GM12878 (cell line): Measurements from ENCODE around the gene MICALL1.

Source experiments
- ATF3 ChIP-seq: IDR thresholded peaks from 2 replicates; pipeline ENCODE4 v1.6.1; 2011; ENCODE audit warnings: low read depth, mild to moderate bottlenecking, low read length, moderate library complexity, borderline replicate concordance; ENCODE audit errors: extremely low read depth
- CBX5 ChIP-seq: sonication (generic); IDR thresholded peaks from 2 replicates; pipeline ENCODE4 v1.6.1; 2016; ENCODE audit warnings: low read depth, moderate library complexity, mild to moderate bottlenecking, inconsistent platforms
- EZH2 ChIP-seq: IDR thresholded peaks from 2 replicates; pipeline ENCODE4 v1.6.1; 2012; ENCODE audit warnings: low read depth, mild to moderate bottlenecking, control low read depth, inconsistent platforms, low read length, borderline replicate concordance; ENCODE audit not compliant: control insufficient read depth
- HCFC1 ChIP-seq: fragments of 150-350 bp; IDR thresholded peaks from 2 replicates; pipeline ENCODE4 v1.6.1; 2014; ENCODE audit warnings: low read length
- JUND ChIP-seq: IDR thresholded peaks from 2 replicates; pipeline ENCODE4 v1.6.1; 2012; ENCODE audit warnings: low read depth, mild to moderate bottlenecking, low read length, improper control_type of control experiment, moderate library complexity
- MYC ChIP-seq: IDR thresholded peaks from 2 replicates; pipeline ENCODE4 v1.6.1; 2011; ENCODE audit warnings: mild to moderate bottlenecking, low read length, moderate library complexity, inconsistent platforms; ENCODE audit not compliant: insufficient read depth, insufficient replicate concordance, insufficient read length, severe bottlenecking
- POLR2A ChIP-seq: IDR thresholded peaks from 2 replicates; pipeline ENCODE4 v1.6.1; 2011; ENCODE audit warnings: low read depth, mild to moderate bottlenecking, low read length
- RAD21 ChIP-seq: IDR thresholded peaks from 2 replicates; pipeline ENCODE4 v1.6.1; 2011; ENCODE audit warnings: mild to moderate bottlenecking, low read depth, low read length, moderate library complexity; ENCODE audit not compliant: insufficient read depth
- RAD51 ChIP-seq: fragments of 450-650 bp; IDR thresholded peaks from 2 replicates; pipeline ENCODE4 v1.6.1; 2016; ENCODE audit warnings: moderate library complexity, mild to moderate bottlenecking, inconsistent platforms
- SRF ChIP-seq, 2 experiments: IDR thresholded peaks; 2 replicates each; pipeline ENCODE4 v1.6.1; 2011; ENCODE audit warnings: low read depth in 2 of 2, low read length in 2 of 2, mild to moderate bottlenecking in 1 of 2, moderate library complexity in 1 of 2
- TF ChIP-seq, protein P1 (sequence below), 3 experiments: IDR thresholded peaks in 2 of 3; conservative IDR thresholded peaks in 1 of 3; 2 replicates each; pipeline ENCODE4 v1.5.1; 2011; ENCODE audit warnings: low read depth in 3 of 3, low read length in 3 of 3, mild to moderate bottlenecking in 3 of 3, control low read depth in 2 of 3, moderate library complexity in 2 of 3, inconsistent platforms in 1 of 3, mixed read lengths in 1 of 3; ENCODE audit not compliant: control insufficient read depth in 2 of 3, insufficient read depth in 1 of 3; ENCODE audit errors: extremely low read depth in 1 of 3
- TF ChIP-seq, protein P2 (sequence below): IDR thresholded peaks from 2 replicates; pipeline ENCODE4 v1.6.1; 2011; ENCODE audit warnings: low read depth, low read length, improper control_type of control experiment, borderline replicate concordance

- TF ChIP-seq SRF (IDR thresholded peaks at IDR 0.05; ENCODE audit: low read depth in 2 of 2, low read length in 2 of 2) (no peak), POLR2A (no peak), RAD21 (no peak), RAD51 (no peak), JUND (no peak), ATF3 (no peak), EZH2 (no peak), HCFC1 (no peak), MYC (no peak), CBX5 (no peak)
- TF ChIP-seq, protein P1, sequence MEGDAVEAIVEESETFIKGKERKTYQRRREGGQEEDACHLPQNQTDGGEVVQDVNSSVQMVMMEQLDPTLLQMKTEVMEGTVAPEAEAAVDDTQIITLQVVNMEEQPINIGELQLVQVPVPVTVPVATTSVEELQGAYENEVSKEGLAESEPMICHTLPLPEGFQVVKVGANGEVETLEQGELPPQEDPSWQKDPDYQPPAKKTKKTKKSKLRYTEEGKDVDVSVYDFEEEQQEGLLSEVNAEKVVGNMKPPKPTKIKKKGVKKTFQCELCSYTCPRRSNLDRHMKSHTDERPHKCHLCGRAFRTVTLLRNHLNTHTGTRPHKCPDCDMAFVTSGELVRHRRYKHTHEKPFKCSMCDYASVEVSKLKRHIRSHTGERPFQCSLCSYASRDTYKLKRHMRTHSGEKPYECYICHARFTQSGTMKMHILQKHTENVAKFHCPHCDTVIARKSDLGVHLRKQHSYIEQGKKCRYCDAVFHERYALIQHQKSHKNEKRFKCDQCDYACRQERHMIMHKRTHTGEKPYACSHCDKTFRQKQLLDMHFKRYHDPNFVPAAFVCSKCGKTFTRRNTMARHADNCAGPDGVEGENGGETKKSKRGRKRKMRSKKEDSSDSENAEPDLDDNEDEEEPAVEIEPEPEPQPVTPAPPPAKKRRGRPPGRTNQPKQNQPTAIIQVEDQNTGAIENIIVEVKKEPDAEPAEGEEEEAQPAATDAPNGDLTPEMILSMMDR (IDR thresholded peaks at IDR 0.05 in 2 of 3, conservative IDR thresholded peaks at IDR 0.05 in 1 of 3; ENCODE audit: control insufficient read depth in 2 of 3, extremely low read depth in 1 of 3, insufficient read depth in 1 of 3, low read depth in 3 of 3, low read length in 3 of 3) = no peak
- TF ChIP-seq, protein P2, sequence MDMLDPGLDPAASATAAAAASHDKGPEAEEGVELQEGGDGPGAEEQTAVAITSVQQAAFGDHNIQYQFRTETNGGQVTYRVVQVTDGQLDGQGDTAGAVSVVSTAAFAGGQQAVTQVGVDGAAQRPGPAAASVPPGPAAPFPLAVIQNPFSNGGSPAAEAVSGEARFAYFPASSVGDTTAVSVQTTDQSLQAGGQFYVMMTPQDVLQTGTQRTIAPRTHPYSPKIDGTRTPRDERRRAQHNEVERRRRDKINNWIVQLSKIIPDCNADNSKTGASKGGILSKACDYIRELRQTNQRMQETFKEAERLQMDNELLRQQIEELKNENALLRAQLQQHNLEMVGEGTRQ = no peak
These were observed 79.7 kb downstream of the MICALL1 start for GRCh38 chr22:37985751-37986281.
